Fibroblast of lung (primary cell): Measurements from ENCODE around the gene PRSS50. TPM values are rescaled to one million over a fixed set of nuclear protein-coding genes. Genes with fewer than 3 reads are reported as not detected.

Source experiments
- DNase-seq, 2 donors: peaks; one replicate each; pipeline versions ENCODE4 v3.0.0 to v3.0.0-alpha.2; 2010; ENCODE audit warnings: low read depth in 2 of 2
- H2AFZ ChIP-seq: 2 replicates; pipeline ENCODE4 v1.5.1; 2012; ENCODE audit warnings: low read length, control low read depth, inconsistent platforms
- H3K27ac ChIP-seq: 2 replicates; pipeline ENCODE4 v1.5.1; 2011; ENCODE audit warnings: low read length, control low read depth; ENCODE audit not compliant: insufficient read depth
- H3K27me3 ChIP-seq: 2 replicates; pipeline ENCODE4 v1.5.1; 2011; ENCODE audit warnings: mild to moderate bottlenecking, low read length; ENCODE audit not compliant: control insufficient read depth, insufficient read depth
- H3K36me3 ChIP-seq: 2 replicates; pipeline ENCODE4 v1.5.1; 2011; ENCODE audit warnings: low read length; ENCODE audit not compliant: control insufficient read depth, insufficient read depth
- H3K4me1 ChIP-seq: 2 replicates; pipeline ENCODE4 v1.5.1; 2011; ENCODE audit warnings: low read length; ENCODE audit not compliant: control insufficient read depth, insufficient read depth; ENCODE audit errors: extremely low read depth
- H3K4me2 ChIP-seq: 2 replicates; pipeline ENCODE4 v1.5.1; 2011; ENCODE audit warnings: low read length, control low read depth; ENCODE audit not compliant: insufficient read depth; ENCODE audit errors: extremely low read depth
- H3K4me3 ChIP-seq, 4 experiments: fragments of 200-600 bp in 1 of 4; sonication (generic) in 1 of 4; replicated peaks in 1 of 4; 2 replicates each; pipeline ENCODE4 v1.5.1; 2011 to 2016; ENCODE audit warnings: low read length in 4 of 4, low read depth in 3 of 4, mild to moderate bottlenecking in 3 of 4, control low read depth in 2 of 4, inconsistent platforms in 1 of 4, mixed read lengths in 1 of 4; ENCODE audit not compliant: insufficient read depth in 1 of 4; ENCODE audit errors: control extremely low read depth in 1 of 4
- H3K79me2 ChIP-seq: 2 replicates; pipeline ENCODE4 v1.5.1; 2012; ENCODE audit warnings: mild to moderate bottlenecking, low read length, inconsistent platforms; ENCODE audit not compliant: control insufficient read depth, insufficient read depth
- H3K9ac ChIP-seq: 2 replicates; pipeline ENCODE4 v1.5.1; 2011; ENCODE audit warnings: mild to moderate bottlenecking, low read length, control low read depth; ENCODE audit not compliant: insufficient read depth
- H3K9me3 ChIP-seq: 2 replicates; pipeline ENCODE4 v1.5.1; 2012; ENCODE audit warnings: low read depth, low read length; ENCODE audit not compliant: control insufficient read depth, insufficient read depth
- H4K20me1 ChIP-seq: 2 replicates; pipeline ENCODE4 v1.5.1; 2011; ENCODE audit warnings: low read length; ENCODE audit not compliant: control insufficient read depth, insufficient read depth; ENCODE audit errors: extremely low read depth
- CTCF ChIP-seq, 2 donors: IDR thresholded peaks in 1 of 2; conservative IDR thresholded peaks in 1 of 2; 1 replicate in 1 of 2; 2 replicates in 1 of 2; pipeline ENCODE4 v1.5.1; 2011 to 2012; ENCODE audit warnings: low read length in 2 of 2, control low read depth in 1 of 2, inconsistent platforms in 1 of 2, low read depth in 1 of 2, mild to moderate bottlenecking in 1 of 2
- EZH2 ChIP-seq: IDR thresholded peaks from 2 replicates; pipeline ENCODE4 v1.5.1; 2012; ENCODE audit warnings: low read length, control low read depth, mild to moderate bottlenecking; ENCODE audit errors: missing control alignments
- polyA plus RNA-seq, 2 donors: library from polyadenylated mRNA; depleted of rRNA in 1 of 2; stranded (reverse) in 1 of 2; unstranded in 1 of 2; fragments of >200 nt; gene quantifications; 2 replicates each; pipeline ENCODE4 v1.2.1, GENCODE V29; 2011 to 2012; ENCODE audit warnings: missing spikeins in 1 of 2
- total RNA-seq: library from RNA; depleted of rRNA; stranded (reverse); fragments of >200 nt; gene quantifications from 2 replicates; pipeline ENCODE4 v1.2.1, GENCODE V29; 2014

PRSS50 gene
- total and polyA plus RNA-seq, 2 donors (not counting 1 experiment from before 2014, with no cell fraction given): not detected

GRCh38 chr3:46709157-46709654 lies 8.5 kb downstream of the PRSS50 start:
- Histone ChIP-seq H3K4me3 (no peak overlapping the region), H3K4me1 (no peaks in the 10 kb centered on the region), H3K79me2 (no peaks in the 10 kb centered on the region), H3K9ac (no peak overlapping the region), H3K4me2 (no peak overlapping the region), H4K20me1 (no peaks in the 10 kb centered on the region), H3K27me3 (peaks cover 3% of the 10 kb centered on the region), H3K27ac (no peak overlapping the region), H2AFZ (no peak overlapping the region), H3K9me3 (no peaks in the 10 kb centered on the region), H3K36me3 (no peaks in the 10 kb centered on the region)
- TF ChIP-seq CTCF (conservative IDR thresholded peaks at IDR 0.05 in 1 of 2, IDR thresholded peaks at IDR 0.05 in 1 of 2; ENCODE audit: low read depth in 1 of 2, low read length in 2 of 2) (no peak), EZH2 (no peak)
- DNase-seq: no peak

- Histone ChIP-seq H3K4me3 (no peak overlapping the region), H3K27me3 (peaks cover 3% of the 10 kb centered on the region), H3K36me3 (no peaks in the 10 kb centered on the region), H3K4me1 (no peaks in the 10 kb centered on the region), H3K9ac (no peak overlapping the region), H4K20me1 (no peaks in the 10 kb centered on the region), H3K79me2 (no peaks in the 10 kb centered on the region), H3K4me2 (no peak overlapping the region), H2AFZ (no peak overlapping the region), H3K9me3 (no peaks in the 10 kb centered on the region), H3K27ac (no peak overlapping the region)
- TF ChIP-seq EZH2 (no peak), CTCF (conservative IDR thresholded peaks at IDR 0.05 in 1 of 2, IDR thresholded peaks at IDR 0.05 in 1 of 2; ENCODE audit: low read depth in 1 of 2, low read length in 2 of 2) (no peak)
- no peak for DNase-seq
Measured at GRCh38 chr3:46708401-46709156, 9.1 kb downstream of the PRSS50 start.

GRCh38 chr3:46707601-46708011 lies 10.1 kb downstream of the PRSS50 start:
- H2AFZ ChIP-seq: no peak overlapping the region
- H3K9me3 ChIP-seq: no peaks in the 10 kb centered on the region
- no peak overlapping the region for H3K4me3 ChIP-seq

More at GRCh38 chr3:46707601-46708011, 10.1 kb downstream of the PRSS50 start:
- Histone ChIP-seq H3K4me1 (no peaks in the 10 kb centered on the region), H3K27ac (no peak overlapping the region), H3K9ac (no peak overlapping the region), H3K79me2 (no peaks in the 10 kb centered on the region), H3K36me3 (no peaks in the 10 kb centered on the region), H3K4me2 (no peak overlapping the region), H3K27me3 (peaks cover 4% of the 10 kb centered on the region), H4K20me1 (no peaks in the 10 kb centered on the region)
- TF ChIP-seq EZH2 (no peak), CTCF (conservative IDR thresholded peaks at IDR 0.05 in 1 of 2, IDR thresholded peaks at IDR 0.05 in 1 of 2; ENCODE audit: low read depth in 1 of 2, low read length in 2 of 2) (no peak)
- no peak for DNase-seq
